GM21717 (cell line): ENCODE results near the gene PAPPA.
A peak's percentile ranks its signal among the peaks of the same experiment; 100 is the strongest.

ENCODE experiments used
- ATAC-seq: cut with Tn5 transposase; IDR thresholded peaks from one replicate; pipeline ENCODE4 v1.9.1; 2021; ENCODE audit warnings: mild to moderate bottlenecking, moderate library complexity; ENCODE audit not compliant: unreplicated experiment

PAPPA gene

GRCh38 chr9:116409638-116410037 is 256.0 kb downstream of the PAPPA start:
- no peak for ATAC-seq

- ATAC-seq = no peak
Measured at GRCh38 chr9:116411506-116411905, 257.9 kb downstream of the PAPPA start.

- no peak for ATAC-seq
Measured at GRCh38 chr9:116414374-116414773, 260.8 kb downstream of the PAPPA start.

- no peak for ATAC-seq
Measured at GRCh38 chr9:116416421-116416820, 262.8 kb downstream of the PAPPA start.

- ATAC-seq = no peak
Measured at GRCh38 chr9:116417464-116417863, 263.9 kb downstream of the PAPPA start.

- no peak for ATAC-seq
Measured at GRCh38 chr9:116419181-116419580, 265.6 kb downstream of the PAPPA start.

DNA sequence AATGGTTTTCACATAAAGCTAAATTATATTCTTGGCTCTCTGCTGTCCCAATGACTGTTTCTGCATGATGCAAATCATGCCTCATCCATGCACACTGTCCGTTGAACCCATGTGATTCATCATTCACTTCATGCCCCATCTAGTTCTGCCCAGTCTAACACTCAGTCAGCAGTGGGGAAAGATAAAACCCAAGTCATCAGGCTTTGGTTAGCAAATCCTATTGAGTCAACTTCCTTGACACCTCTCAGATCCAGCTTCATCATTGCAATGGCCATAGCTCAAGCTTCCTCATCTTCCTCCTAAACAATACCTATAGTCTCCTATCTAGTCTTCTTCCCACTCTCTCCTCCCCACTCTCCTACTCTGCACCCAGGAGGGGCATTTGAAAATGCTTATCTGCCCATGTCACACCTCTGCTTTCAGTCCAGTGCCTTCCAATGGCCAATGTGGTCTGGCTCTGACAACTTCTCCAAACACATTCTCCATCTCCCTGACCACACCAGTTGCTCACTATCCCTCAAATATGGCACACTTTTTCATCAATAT is 267.5 kb downstream of the PAPPA start:
- no peak for ATAC-seq

DNA sequence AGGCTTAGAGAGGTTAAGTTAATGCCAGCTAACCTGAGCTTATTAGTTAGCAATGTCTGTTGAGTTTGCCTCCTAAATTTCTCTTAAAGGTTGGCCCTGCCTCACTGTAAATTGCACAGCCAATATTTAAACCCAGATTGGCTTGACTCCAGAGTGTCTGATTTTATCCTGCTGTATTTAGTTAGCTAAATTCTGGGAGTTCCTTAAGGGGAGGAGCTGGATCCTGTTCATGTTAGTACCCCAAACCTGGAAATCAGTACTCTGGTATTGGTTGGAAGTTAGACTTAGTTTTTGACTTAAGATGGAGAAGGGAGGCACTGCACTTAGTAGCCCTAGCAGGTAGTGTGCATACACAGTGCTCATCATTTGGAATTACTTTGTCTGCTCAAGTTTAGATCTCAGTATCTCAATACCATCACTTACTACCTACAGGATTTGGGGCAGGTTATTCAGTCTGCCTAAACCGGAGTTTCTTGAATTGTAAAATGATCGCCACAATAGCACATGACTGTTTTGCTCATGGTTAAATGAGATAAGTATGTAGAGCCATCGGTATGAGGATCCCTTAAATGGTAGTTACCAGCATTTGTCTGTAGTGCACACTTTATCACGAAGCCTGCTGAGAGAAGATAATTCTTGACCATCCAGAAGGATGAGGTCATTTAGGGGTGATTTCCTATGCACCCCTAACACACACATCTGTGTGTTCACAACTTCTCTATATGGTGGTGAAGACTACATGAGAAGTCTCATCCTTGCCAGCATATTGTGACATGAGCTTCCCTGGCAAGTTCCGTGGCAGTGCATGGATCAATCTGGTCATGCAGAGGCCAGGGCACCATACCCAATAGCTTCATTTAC is 268.8 kb downstream of the PAPPA start:
- ATAC-seq = no peak

DNA sequence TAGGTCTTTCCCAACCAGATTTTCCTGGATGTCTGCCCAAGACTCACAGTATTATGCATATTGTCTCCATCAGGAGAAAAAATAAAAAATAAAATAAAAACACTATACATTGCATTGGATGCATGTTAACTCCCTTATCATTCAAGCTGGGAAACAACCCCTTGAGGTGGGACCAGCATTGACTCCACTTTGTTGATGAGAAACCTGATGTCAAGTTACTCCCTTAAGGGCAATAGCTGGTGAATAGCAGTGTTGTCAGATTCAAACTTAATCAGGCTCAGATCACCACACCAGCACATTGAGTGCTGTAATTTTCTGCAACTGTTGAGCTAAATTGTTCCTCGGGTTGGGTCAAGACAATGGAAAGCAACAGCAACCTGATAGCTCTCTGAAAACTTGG is 269.6 kb downstream of the PAPPA start:
- ATAC-seq = no peak

DNA sequence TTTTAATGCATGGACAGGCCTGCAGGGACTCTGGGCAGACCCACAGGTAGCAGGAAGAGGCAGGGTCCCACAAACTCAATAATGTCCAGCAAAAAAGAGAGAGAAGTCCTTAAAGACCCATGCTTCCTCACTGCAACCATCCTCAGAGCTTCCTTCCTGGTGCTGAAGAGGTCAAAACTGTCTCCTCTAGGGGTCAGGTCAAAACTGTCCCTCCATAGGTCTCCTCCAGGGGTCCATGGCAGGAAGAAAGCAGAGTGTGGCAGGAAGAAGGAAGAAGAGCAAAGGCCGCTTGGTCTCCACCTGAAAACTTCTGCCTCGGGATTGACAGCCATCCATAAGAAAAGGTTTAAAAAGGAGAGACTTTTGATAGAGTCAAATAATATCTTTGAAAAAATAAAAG is 271.7 kb downstream of the PAPPA start:
- no peak for ATAC-seq

- no peak for ATAC-seq
Measured at GRCh38 chr9:116430849-116431248, 277.3 kb downstream of the PAPPA start.

DNA sequence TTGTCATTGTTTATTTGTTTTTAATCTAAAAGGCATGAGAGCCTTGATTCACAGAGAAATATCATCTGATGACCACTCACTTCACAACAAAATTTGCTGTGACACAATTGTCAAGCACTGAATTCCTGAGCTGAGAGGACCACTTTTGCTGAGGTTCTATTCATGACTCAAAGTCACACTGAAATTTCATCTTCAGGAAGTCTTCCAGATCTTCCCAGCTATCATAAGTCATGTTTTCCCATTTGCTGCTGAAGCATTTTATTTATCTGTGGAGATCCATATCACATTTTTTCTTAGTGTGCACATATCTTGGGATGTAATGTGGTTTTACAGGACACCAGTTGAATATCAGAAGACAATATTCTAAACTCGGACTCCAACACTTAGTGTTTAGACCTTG is 278.5 kb downstream of the PAPPA start:
- ATAC-seq = no peak

DNA sequence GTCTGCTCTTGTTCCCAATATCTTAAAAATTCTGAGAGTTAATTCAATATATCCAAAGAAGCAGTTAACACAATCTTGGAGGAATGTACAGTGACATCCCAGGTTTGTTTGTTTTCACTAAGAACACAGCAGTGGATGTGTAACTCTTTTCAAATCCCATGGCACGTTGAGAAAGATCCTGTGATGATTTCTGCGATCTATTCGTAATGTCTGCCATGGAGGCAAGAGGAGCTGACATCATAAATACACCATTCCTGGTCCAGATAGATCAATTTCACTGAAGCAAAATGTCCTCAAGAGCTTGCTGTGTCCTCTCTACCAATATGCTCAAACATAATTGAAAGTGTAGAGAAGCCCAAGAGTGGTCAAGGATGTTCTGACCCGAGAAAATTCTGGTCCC is 280.7 kb downstream of the PAPPA start:
- ATAC-seq = no peak

- no peak for ATAC-seq
Measured at GRCh38 chr9:116435706-116436105, 282.1 kb downstream of the PAPPA start.

- ATAC-seq = no peak
Measured at GRCh38 chr9:116436121-116436520, 282.5 kb downstream of the PAPPA start.

DNA sequence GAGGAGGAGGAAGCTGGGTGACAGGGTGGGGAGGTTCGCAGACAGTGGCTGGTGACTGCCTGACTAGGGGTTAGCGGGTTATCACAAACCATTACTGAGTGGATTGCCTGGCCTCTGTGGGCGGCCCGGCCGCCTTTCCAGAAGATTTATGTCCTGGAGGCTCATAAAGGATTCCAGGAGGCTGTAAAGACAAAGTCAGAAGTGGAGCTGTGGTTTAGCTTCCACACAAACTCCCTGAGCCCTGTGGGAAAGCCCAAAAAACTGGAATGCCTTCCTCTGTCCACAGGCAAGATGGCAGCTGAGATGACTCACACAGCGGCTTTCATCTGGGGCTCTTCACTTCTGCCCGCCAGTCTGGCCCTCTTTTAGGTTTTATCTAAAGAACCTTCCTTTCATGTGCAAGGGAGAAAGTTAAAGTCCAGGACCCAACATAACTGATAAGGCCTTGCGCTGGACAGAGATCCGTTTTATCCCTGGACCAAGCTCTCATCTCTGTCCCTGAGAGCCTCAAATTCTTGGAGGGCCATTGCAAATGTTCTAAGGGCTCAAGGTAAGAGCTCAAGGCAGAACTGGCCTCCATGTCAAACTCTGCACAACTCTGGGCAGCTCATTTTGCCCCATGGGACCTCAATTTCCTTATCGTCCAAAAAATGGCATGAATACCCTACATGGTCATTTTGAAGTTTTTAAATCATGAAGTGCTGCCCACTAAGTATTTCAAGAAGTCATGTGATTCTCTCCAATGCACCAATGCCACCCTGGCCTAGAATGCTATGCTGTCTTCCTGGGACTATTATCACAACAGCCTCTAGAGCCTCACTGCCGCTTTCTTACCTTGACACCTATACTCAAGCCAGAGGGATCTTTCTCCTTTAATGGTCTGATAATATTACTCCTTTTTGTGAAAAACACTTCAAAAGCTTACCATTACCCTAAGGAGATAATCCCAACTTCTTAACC is 284.1 kb downstream of the PAPPA start:
- ATAC-seq = no peak

GRCh38 chr9:116442528-116442927 is 288.9 kb downstream of the PAPPA start:
- ATAC-seq = no peak

- ATAC-seq = no peak
Measured at GRCh38 chr9:116447934-116448333, 294.3 kb downstream of the PAPPA start.

DNA sequence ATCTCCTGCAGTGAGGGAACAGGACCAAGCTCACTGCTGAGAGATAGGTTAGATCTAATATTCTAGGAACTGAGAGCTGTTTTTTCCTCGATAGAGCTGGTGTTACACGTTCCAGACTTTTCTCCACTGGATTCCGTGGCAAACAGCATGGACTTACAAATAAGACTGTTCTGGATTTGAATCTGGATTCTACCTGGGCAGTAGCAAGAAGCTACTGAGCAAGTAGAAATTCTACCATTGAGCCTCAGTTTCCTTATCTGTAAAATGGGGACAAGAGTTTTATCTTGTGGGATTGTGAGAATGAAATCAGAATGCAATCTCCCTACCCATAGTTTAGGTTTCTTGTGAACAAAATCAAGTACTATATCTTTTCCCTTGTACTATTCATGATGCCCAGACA is 294.8 kb downstream of the PAPPA start:
- ATAC-seq = no peak

- no peak for ATAC-seq
Measured at GRCh38 chr9:116449949-116450348, 296.4 kb downstream of the PAPPA start.

- ATAC-seq = peak; percentile 96
Measured at GRCh38 chr9:116450378-116451139, 297.0 kb downstream of the PAPPA start.
